Sigmoid colon (tissue), 4 donors: Measurements from ENCODE around the gene MAP4.

ENCODE experiments used
- EP300 ChIP-seq, 4 donors: sonication (generic); formaldehyde crosslinking; IDR thresholded peaks; one replicate each; pipeline ENCODE4 v1.6.1; 2017; ENCODE audit warnings: antibody characterized with exemption in 4 of 4
- POLR2A ChIP-seq, 2 donors: fragments of 450-650 bp; IDR thresholded peaks; one replicate each; pipeline ENCODE4 v1.6.1; 2016; ENCODE audit warnings: antibody characterized with exemption in 2 of 2, mild to moderate bottlenecking in 2 of 2, moderate library complexity in 2 of 2
- POLR2AphosphoS5 ChIP-seq, 4 donors: sonication (generic); formaldehyde crosslinking; IDR thresholded peaks; one replicate each; pipeline ENCODE4 v1.6.1; 2017; ENCODE audit warnings: antibody characterized with exemption in 4 of 4
- TF ChIP-seq, protein P1 (sequence below), 4 experiments: fragments of 450-650 bp in 3 of 4; fragments of 200-600 bp in 1 of 4; IDR thresholded peaks; one replicate each; pipeline ENCODE4 v1.5.1; 2016 to 2019; ENCODE audit warnings: antibody characterized with exemption in 4 of 4, mild to moderate bottlenecking in 3 of 4, moderate library complexity in 2 of 4

DNA sequence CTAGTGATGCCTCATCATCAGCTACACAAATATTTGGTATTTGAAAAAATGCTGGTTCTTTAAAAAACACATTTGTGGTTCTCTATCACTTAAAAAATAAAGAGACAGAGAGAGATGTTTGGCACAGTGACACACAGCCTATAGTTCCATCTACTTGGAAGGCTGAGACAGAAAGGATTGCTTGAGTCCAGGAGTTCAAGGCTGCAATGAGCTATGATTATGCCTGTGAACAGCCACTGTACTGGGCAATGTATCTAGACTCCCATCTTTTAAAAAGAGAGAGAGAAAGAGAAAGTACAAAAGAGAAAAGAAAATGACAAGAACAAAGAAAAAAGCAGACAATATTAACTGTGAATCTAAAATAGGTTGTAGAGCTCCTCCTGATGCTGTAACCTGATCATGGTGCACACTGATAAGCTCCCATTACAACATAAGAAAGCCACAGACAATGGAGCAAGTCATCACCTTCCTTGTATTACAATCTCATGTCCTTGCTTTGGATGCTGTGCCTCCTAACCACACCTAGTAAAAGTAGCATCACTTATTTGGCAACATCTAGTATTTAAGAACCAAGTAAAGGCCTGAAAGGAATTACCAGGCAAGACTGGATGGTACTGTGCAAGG lies 31.7 kb upstream of the MAP4 start:
- TF ChIP-seq, protein P1, sequence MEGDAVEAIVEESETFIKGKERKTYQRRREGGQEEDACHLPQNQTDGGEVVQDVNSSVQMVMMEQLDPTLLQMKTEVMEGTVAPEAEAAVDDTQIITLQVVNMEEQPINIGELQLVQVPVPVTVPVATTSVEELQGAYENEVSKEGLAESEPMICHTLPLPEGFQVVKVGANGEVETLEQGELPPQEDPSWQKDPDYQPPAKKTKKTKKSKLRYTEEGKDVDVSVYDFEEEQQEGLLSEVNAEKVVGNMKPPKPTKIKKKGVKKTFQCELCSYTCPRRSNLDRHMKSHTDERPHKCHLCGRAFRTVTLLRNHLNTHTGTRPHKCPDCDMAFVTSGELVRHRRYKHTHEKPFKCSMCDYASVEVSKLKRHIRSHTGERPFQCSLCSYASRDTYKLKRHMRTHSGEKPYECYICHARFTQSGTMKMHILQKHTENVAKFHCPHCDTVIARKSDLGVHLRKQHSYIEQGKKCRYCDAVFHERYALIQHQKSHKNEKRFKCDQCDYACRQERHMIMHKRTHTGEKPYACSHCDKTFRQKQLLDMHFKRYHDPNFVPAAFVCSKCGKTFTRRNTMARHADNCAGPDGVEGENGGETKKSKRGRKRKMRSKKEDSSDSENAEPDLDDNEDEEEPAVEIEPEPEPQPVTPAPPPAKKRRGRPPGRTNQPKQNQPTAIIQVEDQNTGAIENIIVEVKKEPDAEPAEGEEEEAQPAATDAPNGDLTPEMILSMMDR (IDR thresholded peaks at IDR 0.05) = no peak
- TF ChIP-seq EP300 (IDR thresholded peaks at IDR 0.05) (no peak), POLR2A (IDR thresholded peaks at IDR 0.05) (no peak), POLR2AphosphoS5 (IDR thresholded peaks at IDR 0.05) (no peak)
